BJ (cell line): ENCODE data around the gene BRD4. TPM values are rescaled to one million over a fixed set of nuclear protein-coding genes. Genes with fewer than 3 reads are reported as not detected.

ENCODE experiments used
- CTCF ChIA-PET: fragments of 350-600 bp; formaldehyde crosslinking; extraction: SDS; loops from one replicate; lab custom pipeline; 2021; ENCODE audit warnings: antibody characterized with exemption, inconsistent platforms; lab: Yijun Ruan, JAX
- POLR2A ChIA-PET: fragments of 300-600 bp; sonication (Branson Sonifier 250); formaldehyde crosslinking; extraction: SDS; loops from one replicate; lab custom pipeline; 2021; ENCODE audit warnings: antibody characterized with exemption; lab: Charles Lee
- DNase-seq: peaks from one replicate; pipeline ENCODE4 v3.0.0-alpha.2; 2011; ENCODE audit warnings: low read depth
- H3K27me3 ChIP-seq: 2 replicates; pipeline ENCODE4 v1.6.0; 2011; ENCODE audit warnings: low read length; ENCODE audit not compliant: control insufficient read depth, insufficient read depth
- H3K36me3 ChIP-seq: 2 replicates; pipeline ENCODE4 v1.5.1; 2011; ENCODE audit warnings: low read length; ENCODE audit not compliant: control insufficient read depth, insufficient read depth
- H3K4me3 ChIP-seq: 2 replicates; pipeline ENCODE4 v1.5.1; 2011; ENCODE audit warnings: low read depth, mild to moderate bottlenecking, control low read depth, low read length
- polyA plus RNA-seq: library from polyadenylated mRNA; depleted of rRNA; stranded (reverse); fragments of >200 nt; gene quantifications from 2 replicates; pipeline ENCODE4 v1.2.3, GENCODE V29; 2011
- TF ChIP-seq, protein P1 (sequence below): IDR thresholded peaks from 2 replicates; pipeline ENCODE4 v1.5.1; 2011; ENCODE audit warnings: low read depth, mild to moderate bottlenecking, control low read depth, inconsistent platforms, low read length, moderate library complexity; ENCODE audit not compliant: insufficient read depth

The BRD4 gene
- polyA plus RNA-seq, 1 experiment = 9.5 TPM

DNA sequence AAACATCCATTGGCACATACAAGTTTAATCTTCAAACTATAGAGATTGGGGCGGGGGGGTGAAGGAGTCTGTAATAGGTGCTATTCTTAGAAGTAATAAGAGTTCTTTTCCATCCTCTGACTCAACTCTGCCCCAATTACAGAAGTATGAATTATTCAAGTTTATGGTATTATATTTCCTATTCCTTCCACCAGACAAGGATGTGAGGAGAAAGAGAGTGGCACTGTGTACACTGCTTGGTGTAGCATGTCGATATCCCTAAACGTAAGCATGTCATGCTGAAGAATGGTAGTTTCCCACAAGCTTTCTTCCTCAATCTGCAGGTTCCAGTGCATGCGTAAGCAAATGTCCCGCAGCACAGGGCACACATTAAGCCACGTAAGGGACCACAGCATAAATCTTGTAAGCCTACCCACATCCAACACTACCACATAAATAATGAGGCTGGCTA lies 14.1 kb downstream of the BRD4 start:
- POLR2A ChIA-PET = no interaction called here
- DNase-seq = no peak
- H3K4me3 ChIP-seq = no peak overlapping the region
- TF ChIP-seq, protein P1, sequence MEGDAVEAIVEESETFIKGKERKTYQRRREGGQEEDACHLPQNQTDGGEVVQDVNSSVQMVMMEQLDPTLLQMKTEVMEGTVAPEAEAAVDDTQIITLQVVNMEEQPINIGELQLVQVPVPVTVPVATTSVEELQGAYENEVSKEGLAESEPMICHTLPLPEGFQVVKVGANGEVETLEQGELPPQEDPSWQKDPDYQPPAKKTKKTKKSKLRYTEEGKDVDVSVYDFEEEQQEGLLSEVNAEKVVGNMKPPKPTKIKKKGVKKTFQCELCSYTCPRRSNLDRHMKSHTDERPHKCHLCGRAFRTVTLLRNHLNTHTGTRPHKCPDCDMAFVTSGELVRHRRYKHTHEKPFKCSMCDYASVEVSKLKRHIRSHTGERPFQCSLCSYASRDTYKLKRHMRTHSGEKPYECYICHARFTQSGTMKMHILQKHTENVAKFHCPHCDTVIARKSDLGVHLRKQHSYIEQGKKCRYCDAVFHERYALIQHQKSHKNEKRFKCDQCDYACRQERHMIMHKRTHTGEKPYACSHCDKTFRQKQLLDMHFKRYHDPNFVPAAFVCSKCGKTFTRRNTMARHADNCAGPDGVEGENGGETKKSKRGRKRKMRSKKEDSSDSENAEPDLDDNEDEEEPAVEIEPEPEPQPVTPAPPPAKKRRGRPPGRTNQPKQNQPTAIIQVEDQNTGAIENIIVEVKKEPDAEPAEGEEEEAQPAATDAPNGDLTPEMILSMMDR = no peak
- no peaks in the 10 kb centered on the region for H3K36me3 ChIP-seq
- CTCF ChIA-PET = no interaction called here
- no peaks in the 10 kb centered on the region for H3K27me3 ChIP-seq

DNA sequence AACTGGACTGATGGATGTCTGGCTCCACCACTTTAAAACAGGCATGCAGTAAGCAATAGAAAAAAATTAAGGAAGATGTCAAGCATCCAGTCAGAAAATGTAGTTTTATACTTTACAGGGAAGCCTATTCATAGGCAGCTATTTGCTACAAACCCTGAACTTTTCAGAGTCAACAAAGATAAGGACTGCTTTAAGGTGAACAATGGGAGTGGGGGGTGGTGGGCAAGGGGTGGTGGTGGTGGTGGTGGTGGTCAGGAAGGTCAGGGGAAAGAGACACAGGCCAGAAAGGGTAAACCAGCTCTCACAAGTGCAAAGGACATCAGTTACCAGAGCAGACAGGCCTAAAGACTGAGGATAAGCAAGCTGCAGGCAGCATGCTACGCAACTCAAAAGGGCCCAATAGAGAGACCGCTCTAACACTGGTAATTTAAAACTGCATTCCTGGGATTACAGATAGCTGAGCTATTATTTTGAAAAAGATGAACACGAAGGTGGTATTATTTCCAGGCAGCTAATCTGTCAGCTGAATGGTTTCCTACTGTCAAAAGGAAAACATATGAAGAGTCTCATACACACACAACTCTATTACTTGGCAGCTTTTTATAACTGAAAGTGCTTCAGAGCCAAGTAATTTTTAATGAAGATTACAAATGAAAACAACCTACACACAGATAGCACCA lies 14.8 kb downstream of the BRD4 start:
- POLR2A ChIA-PET = interaction anchor here (0.6 kb wide), 1 partner anchor 66 kb away, joined by 6 read pairs; no protein-coding TSS in a partner anchor
- Histone ChIP-seq H3K36me3 (no peaks in the 10 kb centered on the region), H3K27me3 (no peaks in the 10 kb centered on the region), H3K4me3 (no peak overlapping the region)
- CTCF ChIA-PET = interaction anchor here (0.7 to 1.5 kb wide), 3 partner anchors 18 to 102 kb away, joined by 3 to 4 read pairs (median 4); partner anchors contain the start of gene AKAP8L
- TF ChIP-seq, protein P1 = no peak
- DNase-seq = no peak

DNA sequence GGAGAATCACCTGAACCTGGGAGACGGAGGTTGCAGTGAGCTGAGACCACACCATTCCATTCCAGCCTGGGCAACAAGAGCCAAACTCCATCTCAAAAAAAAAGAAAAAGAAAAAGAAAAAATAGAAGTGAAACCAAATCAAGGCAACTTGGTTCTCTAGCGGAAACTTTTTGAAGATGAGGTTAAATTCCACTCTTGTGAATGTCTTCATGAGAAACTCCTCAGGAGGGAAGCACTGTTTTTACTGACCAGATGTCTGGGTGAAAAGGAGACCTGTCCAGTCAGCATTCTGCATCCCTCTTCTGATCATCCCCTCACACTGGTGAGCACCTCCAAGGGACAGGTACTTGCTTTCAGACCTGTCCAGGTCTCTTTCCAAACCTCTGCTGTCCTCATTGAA lies 15.8 kb downstream of the BRD4 start:
- H3K27me3 ChIP-seq = no peaks in the 10 kb centered on the region
- no peak overlapping the region for H3K4me3 ChIP-seq
- no peak for DNase-seq
- ChIA-PET CTCF (interaction anchor here (0.9 to 1.5 kb wide), 2 partner anchors 64 to 103 kb away, joined by 3 to 4 read pairs; partner anchors contain the start of gene AKAP8L), POLR2A (no interaction called here)
- TF ChIP-seq, protein P1 = no peak
- H3K36me3 ChIP-seq = no peaks in the 10 kb centered on the region

DNA sequence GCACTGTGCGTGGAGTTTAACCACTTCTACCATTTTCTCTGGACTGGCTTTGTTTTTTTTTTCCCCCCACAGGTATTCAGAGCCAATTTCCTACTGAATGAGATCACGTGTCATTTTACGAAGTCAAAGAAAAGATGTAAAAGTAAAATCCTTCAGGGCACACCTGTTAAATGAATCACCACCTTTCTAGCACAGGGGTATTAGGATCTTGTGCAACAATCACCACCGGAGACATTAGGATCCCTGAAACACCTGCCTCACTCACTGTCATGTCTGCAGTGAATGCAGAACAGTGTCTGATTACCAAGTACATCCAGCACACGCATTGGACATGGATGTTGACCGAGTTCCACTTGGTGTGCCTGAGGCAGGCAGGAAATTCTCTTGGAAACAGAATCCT lies 17.2 kb downstream of the BRD4 start:
- no peaks in the 10 kb centered on the region for H3K27me3 ChIP-seq
- H3K36me3 ChIP-seq = no peaks in the 10 kb centered on the region
- ChIA-PET POLR2A (no interaction called here), CTCF (interaction anchor here (0.9 kb wide), 1 partner anchor 49 kb away, joined by 3 read pairs; no protein-coding TSS in a partner anchor)
- no peak for DNase-seq
- TF ChIP-seq, protein P1 = no peak
- H3K4me3 ChIP-seq = no peak overlapping the region

DNA sequence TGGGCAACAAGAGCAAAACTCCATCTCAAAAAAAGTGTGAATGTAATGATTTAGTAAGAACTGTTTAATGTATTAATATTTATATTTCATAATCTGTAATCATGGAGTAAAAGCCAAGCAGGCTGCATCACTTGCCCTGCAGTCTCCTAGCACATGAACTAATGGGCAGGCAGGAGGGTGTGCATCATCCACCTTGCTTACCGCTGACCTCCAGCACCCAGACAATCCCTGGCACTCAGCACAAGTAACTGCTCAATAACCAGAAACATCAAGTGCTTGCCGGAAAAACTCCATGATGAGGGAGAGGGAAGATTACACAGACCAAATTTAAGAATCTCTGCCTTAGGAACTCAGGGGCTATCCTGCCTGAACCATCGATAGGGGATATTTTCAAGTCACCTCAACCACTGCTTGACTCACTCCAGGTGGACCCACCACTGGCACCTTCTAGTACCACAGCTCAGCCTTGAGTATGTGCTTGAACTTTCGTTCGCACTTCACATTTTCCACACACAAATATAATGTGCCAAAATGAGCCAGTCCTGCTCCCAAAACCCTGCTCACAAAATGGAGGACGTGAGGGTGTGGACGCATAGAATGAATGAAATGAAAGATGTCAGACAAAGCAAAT lies 18.6 kb downstream of the BRD4 start:
- Histone ChIP-seq H3K36me3 (no peaks in the 10 kb centered on the region; the same call in 1 of the 2 replicates), H3K4me3 (no peak overlapping the region), H3K27me3 (no peaks in the 10 kb centered on the region)
- DNase-seq = no peak
- CTCF ChIA-PET = no interaction called here
- POLR2A ChIA-PET = no interaction called here
- TF ChIP-seq, protein P1 = no peak
